GM21737 (cell line): Measurements from ENCODE around the gene DDTL.
"Not testable (repeated sequence)": the region's sequence is repeated elsewhere in the genome, so short reads cannot be mapped to it uniquely, and the experiment has no call there.

Experiments
- ATAC-seq: cut with Tn5 transposase; IDR thresholded peaks from one replicate; pipeline ENCODE4 v1.9.1; 2021; ENCODE audit warnings: mild to moderate bottlenecking, moderate library complexity; ENCODE audit not compliant: unreplicated experiment

DDTL gene

DNA sequence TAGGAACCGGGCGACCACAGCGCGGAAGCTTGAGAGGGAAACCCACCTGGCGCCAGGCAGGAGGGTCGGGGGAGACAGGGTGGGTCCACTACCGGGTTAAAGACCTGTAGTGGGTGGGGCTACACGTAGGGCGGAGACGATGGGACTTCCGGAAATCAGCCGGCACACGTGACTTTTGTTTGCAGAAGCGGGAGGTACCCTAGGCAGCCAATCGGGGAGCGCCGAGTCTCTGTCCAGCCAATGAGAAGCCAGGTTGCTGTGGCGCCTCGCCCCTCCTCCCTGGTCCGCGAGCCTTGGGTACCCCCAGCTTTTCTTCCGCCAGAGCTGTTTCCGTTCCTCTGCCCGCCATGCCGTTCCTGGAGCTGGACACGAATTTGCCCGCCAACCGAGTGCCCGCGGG, at the start of gene DDTL:
TSS of gene DDTL (plus strand) at position 321 of the 400 bp plus-strand sequence. CDS start at position 348, 27 bp downstream.
- ATAC-seq = peak; percentile 77

DNA sequence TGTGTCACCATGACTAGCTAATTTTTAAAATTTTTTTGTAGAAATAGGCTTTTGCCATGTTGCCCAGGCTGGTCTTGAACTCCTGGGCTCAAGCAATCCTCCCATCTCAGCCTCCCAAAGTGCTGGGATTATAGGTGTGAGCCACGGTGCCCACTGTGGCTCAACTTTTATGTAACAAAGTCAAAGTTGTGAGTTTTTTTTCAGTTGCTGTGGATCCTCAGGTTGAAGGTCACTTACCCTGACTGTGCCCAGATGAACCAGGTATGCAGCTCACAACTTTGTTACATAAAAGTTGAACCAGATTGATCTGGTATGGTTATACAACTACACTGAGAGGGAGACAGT, 46.4 kb upstream of the DDTL start:
- not testable (repeated sequence) for ATAC-seq

DNA sequence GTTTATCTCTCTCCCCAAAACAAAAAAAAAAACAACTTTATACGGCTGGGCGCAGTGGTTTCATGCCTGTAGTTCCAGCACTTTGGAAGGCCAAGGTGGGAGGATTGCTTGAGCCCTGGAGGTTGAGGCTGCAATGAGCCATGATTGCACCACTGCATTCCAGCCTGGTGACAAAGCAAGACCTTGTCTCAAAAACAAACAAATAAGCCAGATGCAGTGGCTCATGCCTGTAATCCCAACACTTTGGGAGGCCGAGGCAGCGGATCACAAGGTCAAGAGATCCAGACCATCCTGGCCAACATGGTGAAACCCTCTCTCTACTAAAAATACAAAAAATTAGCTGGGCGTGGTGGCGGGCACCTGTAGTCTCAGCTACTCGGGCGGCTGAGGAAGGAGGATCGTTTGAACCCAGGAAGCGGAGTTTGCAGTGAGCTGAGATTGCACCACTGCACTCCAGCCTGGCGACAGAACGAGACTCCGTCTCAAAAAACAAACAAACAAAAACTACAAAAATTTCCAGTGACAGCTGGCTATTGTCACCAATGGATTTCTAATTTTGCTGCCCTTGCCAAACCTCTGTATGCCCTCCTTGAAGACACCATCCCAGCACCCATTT, 45.0 kb upstream of the DDTL start:
- not testable (repeated sequence) for ATAC-seq

DNA sequence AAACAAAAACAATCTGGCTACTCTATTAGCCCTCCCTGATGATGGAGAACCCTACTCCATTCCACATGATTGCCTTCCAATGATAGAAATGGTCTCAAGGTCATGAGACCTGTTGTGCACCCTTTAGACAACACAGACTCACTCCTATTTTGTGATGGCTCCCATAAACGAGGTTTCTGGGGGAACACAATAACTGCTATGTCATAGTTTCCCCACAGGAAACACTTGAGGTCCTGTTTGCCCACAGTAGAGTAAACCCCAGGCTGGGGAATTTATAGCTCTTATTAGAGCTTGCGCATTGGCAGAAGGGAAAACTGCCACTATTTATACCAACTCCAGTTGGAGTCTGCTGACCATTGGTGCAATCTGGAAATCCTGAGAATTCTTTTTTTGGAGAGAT, 43.8 kb upstream of the DDTL start:
- no peak for ATAC-seq

DNA sequence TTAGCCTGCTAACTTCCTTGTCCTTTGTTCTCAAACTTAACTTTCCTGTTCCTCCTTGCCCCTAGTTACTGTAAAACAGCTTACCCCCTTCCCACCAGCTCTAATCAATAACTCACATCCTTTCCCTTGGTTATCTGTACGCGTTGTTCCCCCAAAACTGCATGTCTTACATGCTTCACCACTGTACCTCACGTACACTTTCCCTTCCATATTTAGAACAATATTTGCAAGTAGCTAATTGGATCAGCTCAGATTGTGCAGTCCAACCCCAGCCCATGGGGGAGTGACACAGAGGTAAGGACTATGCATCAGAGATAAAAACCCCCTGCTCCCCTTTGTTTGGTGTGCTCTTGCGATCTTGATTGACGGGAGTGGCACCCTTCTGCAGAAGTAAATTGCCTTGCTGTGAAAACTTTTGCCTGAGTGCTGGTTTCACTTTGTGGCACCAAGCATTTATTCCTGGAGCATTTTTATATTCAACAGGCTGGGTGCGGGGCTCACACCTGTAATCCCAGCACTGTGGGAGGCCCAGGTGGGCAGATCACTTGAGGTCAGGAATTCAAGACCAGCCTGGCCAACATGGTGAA, 41.6 kb upstream of the DDTL start:
- no peak for ATAC-seq

DNA sequence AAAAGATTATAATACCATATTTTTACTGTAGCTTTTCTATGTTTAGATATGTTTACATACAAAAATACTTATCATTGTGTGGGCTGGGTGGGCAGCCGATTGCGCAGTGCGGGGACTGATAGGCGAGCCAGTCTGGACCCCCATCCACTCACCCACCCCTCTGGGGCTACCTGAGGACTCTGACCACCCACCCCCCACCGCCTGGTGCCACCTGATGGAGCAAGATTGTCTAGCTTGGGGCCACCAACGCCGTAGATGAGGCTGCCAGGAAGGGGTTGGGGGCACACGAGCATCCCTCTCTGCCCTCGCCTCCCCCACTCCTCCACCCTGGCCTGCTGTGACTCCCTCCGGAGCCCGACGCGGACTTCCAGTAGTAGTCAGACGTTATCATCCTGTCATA, 40.1 kb upstream of the DDTL start:
- ATAC-seq = no peak

DNA sequence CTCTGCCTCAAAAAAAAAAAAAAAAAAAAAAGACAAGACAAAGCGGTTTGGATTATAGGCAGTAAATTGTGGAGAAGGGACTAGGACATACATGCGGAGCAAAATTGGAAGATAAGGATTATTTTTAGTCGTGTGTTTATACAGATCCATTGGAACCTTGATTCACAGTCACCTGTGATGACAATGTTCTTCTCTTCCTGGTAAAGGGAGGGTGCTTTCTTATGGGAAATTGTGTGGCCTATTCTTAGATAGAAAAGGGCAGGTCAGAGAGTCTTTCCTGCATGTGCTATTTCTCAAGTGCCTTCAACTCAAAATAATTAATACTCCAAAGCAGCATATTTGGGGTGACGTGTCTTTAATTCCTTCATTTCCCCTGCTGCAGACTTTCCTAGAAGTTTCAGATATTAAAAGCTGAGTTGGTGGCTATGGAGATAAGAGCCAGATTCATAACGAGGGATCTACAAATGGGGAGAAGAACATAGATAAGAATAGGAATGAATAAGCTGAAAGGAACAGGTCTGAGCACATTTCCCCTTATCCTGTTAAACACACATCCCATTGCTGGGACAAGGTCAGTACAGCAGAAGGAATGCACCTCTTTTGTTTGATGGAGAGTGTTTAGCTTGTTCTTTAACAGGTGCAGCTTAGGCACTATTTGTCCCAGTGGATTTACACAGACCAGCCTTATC, 28.2 kb upstream of the DDTL start:
- ATAC-seq = no peak

DNA sequence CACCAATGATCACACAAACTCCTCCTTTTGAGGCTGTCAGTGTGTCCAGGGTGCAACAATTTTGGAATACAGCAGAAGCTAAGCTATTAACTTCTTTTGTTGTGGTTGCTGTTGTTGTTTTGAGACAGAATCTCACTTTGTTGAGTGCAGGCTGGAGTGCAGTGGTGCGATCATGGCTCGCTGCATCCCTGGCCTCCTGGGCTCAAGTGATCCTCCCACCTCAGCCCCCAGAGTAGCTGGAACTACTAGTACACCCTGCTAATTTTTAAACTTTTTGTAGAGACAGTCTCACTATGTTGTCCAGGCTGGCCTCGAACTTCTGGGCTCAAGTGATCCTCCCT, 27.7 kb upstream of the DDTL start:
- ATAC-seq = no peak

DNA sequence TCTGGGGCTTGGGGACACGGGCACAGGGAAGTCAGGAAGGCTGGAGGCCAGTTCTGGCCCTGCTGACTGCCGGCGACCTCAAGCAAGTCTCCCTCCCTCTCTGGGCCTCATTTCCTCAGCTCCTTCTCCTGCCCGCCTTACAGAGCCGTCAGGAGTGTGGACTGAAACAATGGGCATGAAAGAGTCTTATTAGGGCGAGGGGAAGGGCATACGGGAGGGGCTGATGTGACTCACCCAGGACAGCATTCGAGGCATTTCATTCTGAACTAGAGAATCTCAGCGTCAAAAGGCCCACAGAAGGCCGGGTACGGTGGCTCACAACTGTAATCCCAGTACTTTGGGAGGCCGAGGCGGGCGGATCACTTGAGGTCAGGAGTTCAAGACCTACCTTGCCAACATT, 26.5 kb upstream of the DDTL start:
- not testable (repeated sequence) for ATAC-seq

DNA sequence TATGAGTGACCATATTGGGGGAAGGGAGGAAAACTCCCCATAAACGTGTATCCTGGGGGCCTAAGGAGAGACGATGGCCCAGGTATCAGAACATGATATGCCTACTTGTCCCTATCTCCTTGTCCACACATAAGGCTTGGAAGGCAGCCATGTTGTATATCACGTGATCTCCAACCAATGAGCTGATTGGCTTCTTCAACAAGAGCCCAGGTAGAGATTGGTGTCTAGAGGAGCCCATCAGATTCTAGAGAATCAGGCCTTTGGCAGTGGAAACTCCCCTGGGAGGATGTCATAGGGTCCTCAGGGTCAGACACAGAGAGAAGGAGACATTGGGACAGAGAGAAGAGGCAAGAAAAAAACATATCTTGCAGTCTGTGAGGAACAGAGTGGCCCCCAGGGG, 19.3 kb upstream of the DDTL start:
- ATAC-seq = not testable (repeated sequence)

DNA sequence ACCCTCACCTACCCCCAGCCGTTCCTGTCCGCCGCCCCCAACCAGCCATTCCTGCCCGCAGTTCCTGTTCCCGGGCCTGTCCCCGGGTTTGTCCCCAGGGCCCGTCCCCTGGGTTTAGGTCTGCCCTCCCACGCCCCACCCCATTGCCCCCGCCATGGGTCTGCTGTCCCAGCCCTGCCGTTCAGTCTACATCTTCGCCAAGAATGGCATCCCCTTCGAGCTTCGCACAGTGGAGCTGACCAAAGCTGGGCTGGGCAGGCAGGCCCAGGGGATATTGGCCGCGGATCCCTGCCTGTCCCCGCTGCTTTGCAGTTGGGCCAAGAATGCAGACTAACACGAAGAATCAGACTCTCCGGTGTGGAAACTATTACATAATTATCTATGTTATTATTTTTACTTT, 16.9 kb upstream of the DDTL start:
- not testable (repeated sequence) for ATAC-seq

DNA sequence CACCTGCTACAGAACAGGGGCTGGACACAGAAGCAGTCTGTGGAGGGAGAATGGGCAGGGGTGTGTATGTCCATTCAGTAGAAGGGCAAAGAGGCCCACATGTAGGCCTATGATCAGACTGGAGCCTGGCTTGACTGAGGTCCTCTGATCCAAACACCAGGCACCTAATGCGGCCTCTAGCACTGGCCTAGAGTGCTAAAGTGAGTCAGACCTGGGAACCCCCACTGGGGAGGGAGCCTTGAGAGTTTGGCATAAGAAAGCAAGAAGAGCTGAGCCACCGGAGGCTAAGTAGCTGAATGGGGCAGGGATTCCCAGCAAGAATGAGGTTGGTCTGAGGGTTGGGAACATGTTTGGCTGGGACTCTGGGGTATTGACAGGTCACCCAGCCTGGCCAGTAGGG, 15.3 kb upstream of the DDTL start:
- ATAC-seq = not testable (repeated sequence)

DNA sequence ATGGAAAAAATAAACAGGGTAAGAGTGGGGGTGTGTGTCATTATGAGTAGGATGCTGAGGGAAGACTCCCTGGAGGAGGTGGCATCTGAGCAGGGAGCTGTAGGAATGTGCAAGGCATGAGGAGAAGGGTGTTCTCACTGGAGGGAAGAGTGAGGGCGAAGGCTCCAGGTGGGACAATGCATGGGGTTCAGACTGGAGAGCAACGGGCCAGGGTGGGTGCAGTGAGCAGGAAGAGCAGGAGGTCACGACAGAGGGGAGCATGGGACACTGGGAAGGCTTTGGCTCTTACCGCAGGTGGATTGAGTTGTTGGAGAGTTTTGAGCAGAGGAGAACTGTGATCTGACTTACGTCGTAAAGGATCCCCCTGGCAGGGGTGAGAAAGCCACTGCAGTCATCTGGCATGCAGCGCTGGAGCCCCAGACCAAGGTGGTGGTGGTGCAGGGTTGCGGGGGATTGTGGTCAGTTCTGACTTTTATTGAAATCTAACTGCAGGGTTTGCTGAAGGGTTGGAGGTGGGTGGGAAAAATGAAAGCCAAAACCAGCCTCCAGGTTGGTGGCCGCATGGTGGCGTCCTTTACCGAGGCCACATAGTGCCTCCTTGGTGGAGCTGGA, 13.8 kb upstream of the DDTL start:
- ATAC-seq = not testable (repeated sequence)

DNA sequence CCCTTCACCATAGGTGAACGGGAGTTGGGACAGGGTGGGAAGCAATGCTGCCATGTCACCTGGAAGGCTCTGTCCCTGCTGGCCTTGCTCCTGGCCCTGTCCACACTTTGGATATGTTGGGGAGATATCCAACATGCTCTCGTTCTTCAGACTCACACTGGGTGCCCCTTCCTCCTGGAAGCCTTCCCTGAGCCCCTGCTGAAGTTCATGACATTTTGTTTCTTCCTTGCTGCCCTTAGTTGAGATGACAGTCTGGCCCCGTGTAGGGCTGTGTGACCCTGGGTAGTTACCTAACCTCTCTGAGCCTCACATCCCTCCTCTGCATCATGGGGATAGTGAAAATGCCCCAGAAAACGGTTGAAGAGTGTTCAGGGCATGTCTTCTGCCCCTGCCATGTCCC, 13.2 kb upstream of the DDTL start:
- ATAC-seq = not testable (repeated sequence)

DNA sequence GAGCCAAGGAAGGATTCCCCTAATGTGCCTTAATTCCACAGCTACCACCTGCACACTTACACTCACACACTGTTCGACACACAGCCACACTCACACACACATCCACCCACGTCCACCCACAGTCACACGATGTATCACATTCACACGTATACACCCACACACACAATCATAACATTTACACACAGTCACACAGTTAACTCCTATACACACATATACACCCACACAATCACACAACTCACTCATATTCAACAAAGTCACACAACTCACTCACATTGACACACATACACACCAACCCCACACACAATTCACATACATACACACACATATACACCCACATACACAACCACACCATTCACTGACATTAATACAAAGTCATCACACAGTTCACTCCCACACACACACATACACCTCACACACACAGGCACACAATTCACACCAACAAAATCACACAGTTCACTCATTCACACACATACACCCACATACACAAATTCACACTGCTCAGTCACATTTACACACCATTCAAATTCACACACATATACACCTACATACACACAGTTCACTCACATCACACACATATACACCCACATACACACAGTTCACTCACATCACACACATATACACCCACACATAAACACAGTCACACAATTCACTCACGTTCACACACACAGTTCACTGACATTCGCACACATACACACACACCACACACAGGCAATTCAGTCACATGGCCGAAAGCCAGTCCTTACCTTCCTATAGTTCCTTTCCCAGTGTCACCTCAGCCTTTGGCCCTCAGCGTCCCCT, 12.3 kb upstream of the DDTL start:
- ATAC-seq = not testable (repeated sequence)

DNA sequence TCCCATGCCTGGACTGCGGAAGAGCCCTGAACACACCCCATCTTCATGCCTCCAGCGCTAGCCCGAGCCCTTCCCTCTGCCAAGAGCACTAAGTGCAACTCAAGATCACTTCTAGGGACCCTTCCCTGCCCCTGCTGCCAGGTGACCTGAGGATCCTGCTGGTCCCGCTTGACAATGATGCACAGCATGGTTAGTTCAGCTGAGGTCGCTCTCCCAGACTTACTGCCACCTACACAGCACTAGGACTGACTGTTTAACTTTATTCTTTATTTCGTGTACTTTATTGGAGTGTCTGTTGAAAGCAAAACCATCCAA, 11.7 kb upstream of the DDTL start:
- ATAC-seq = not testable (repeated sequence)

DNA sequence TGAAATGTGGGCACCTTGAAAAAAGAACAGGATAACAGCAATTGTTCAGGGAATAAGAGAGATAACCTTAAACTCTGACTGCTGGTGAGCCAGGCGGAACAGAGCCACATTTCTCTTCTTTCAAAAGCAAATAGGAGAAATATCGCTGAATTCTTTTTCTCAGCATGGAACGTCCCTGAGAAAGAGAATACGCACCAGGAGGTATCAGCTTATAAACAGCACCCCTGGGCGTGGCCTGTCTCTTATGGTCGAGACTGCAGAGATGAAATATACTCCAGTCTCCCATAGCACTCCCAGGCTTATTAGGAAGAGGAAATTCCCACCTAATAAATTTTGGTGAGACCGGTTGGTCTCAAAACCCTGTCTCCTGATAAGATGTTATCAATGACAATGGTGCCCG, 10.8 kb upstream of the DDTL start:
- ATAC-seq = not testable (repeated sequence)

DNA sequence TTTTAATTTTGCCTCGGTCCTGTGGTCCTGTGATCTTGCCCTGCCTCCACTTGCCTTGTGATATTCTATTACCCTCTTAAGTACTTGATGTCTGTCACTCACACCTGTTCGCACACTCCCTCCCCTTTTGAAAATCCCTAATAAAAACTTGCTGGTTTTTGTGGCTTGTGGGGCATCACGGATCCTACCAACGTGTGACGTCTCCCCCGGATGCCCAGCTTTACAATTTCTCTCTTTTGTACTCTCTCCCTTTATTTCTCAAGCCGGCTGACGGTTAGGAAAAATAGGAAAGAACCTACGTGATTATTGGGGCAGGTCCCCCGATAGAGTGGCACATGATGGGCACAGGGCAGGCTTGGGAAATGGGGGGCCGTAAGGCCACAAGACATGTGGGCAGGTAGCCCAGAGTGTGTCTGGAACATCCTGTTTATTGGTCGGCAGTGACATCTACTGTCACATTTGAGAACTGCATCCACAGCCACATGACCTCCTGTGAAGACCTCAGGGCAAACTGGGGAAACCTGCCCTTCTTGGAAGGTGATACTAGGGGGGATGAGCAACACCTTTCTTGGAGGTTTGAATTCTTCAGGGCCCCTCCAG, 10.3 kb upstream of the DDTL start:
- not testable (repeated sequence) for ATAC-seq

DNA sequence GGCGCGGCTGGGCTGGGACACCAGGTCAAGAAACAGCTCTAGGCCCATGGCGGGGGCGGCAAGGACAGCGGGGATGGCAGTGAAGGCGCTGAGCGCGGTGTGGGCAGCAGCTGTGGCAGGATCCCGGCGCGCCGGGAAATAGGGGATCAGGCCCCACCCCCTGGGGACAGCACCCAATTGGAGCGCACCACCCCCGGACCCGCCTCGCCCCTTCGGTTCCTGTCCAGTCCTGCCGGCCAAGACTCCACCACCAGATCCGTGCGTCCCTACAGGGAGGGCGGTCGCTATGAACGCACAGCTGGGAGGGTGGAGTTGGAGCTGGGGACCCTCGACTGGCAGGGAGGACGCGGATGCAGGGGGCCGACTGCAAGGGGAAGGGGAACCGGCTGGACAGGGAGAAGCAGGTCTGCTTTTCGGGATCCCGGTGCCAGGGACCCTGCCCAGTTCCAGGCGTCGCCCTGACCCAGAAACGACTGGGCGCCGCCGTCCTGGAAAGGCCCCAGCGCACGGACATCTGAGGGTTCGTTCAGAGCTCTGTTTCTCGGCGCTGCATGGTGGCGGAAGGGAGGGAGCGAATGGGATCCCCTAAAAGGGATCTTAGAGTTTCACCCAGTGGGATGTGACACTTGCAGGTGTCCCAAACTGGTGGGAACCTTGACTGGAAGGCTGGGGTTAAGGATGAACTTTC, 5.5 kb upstream of the DDTL start, which contains the start of gene GSTT2B:
TSS of gene GSTT2B (minus strand) at position 112 of the 688 bp plus-strand sequence. CDS start at position 48, 64 bp downstream.
- not testable (repeated sequence) for ATAC-seq

DNA sequence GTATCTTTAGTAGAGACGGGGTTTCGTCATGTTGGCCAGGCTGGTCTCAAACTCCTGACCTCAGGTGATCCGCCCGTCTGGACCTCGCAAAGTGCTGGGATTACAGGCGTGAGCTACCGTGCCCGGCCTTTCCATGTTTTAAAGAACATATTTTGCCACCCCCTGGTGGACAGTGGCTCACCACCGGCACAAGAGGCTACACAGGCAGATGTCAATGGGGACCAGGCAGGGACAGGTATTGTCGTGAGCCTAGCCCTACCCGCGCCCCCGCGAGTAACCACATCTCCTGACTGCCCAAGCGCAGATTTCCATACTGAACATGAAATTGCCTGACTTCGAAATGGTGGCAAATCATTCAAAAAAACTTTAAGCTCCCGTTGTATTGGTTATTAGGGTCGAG, 594 bp upstream of the DDTL start:
- peak; percentile 35 for ATAC-seq
